22Rv1 (cell line): ENCODE results near the gene MAD1L1.

ENCODE experiments used
- H3K27ac ChIP-seq: fragments of 450-650 bp; 2 replicates; pipeline ENCODE4 v1.5.1; 2017
- CTCF ChIP-seq: fragments of 450-650 bp; IDR thresholded peaks from 2 replicates; pipeline ENCODE4 v1.5.1; 2017; ENCODE audit warnings: mild to moderate bottlenecking
- ZFX ChIP-seq: fragments of 450-650 bp; IDR thresholded peaks from 2 replicates; pipeline ENCODE4 v1.6.1; 2017; ENCODE audit warnings: antibody characterized with exemption, borderline replicate concordance

Gene MAD1L1

GRCh38 chr7:2222516-2222915 lies 10.2 kb downstream of the MAD1L1 start:
- H3K27ac ChIP-seq: no peak overlapping the region

GRCh38 chr7:2220954-2221353 lies 11.8 kb downstream of the MAD1L1 start:
- no peak for TF ChIP-seq CTCF
- no peak for TF ChIP-seq ZFX
- H3K27ac ChIP-seq: no peak overlapping the region

More at GRCh38 chr7:2222516-2222915, 10.2 kb downstream of the MAD1L1 start:
- TF ChIP-seq CTCF: no peak
- no peak for TF ChIP-seq ZFX

- TF ChIP-seq ZFX (no peak), CTCF (no peak)
- no peak overlapping the region for H3K27ac ChIP-seq
Measured at GRCh38 chr7:2220506-2220905, 12.2 kb downstream of the MAD1L1 start.

- TF ChIP-seq ZFX (no peak), CTCF (no peak)
- no peak overlapping the region for H3K27ac ChIP-seq
Measured at GRCh38 chr7:2220030-2220429, 12.7 kb downstream of the MAD1L1 start.

- H3K27ac ChIP-seq: no peak overlapping the region
- TF ChIP-seq CTCF (no peak), ZFX (no peak)
Measured at GRCh38 chr7:2219606-2220005, 13.1 kb downstream of the MAD1L1 start.

GRCh38 chr7:2219136-2219535 lies 13.6 kb downstream of the MAD1L1 start:
- TF ChIP-seq ZFX (no peak), CTCF (no peak)
- H3K27ac ChIP-seq: no peak overlapping the region

- TF ChIP-seq ZFX: no peak
- TF ChIP-seq CTCF: no peak
Measured at GRCh38 chr7:2218444-2218785, 14.3 kb downstream of the MAD1L1 start.

More at GRCh38 chr7:2218444-2218785, 14.3 kb downstream of the MAD1L1 start:
- no peak overlapping the region for H3K27ac ChIP-seq
